Measurements from ENCODE around the gene GPR22.

Gene GPR22

GRCh38 chr7:107469929-107470328 is at the start of gene GPR22:
Gene GPR22 (plus strand): TSS chr7:107470057. CDS start chr7:107474061, 4,004 bp downstream.
- no peaks in the 10 kb centered on the region for H3K9me3 ChIP-seq (ENCODE audit: control insufficient read depth, insufficient read depth, low read length)
- H3K9ac ChIP-seq (ENCODE audit: low read depth, low read length): no peak within 1 kb of the TSS
- no peaks in the 10 kb centered on the region for H3K36me3 ChIP-seq (ENCODE audit: insufficient read depth, low read length)
- H3K4me1 ChIP-seq (ENCODE audit: insufficient read depth, low read length): no peaks in the 10 kb centered on the region; the same call in 1 of the 2 replicates

- H3K36me3 ChIP-seq (ENCODE audit: insufficient read depth, low read length): no peaks in the 10 kb centered on the region
- no peak overlapping the region for H3K9ac ChIP-seq (ENCODE audit: low read depth, low read length)
- H3K4me1 ChIP-seq (ENCODE audit: insufficient read depth, low read length): no peaks in the 10 kb centered on the region
- H3K9me3 ChIP-seq (ENCODE audit: control insufficient read depth, insufficient read depth, low read length): no peaks in the 10 kb centered on the region; the same call in 1 of the 2 replicates
Observed at GRCh38 chr7:107427462-107427861, 42.4 kb upstream of the GPR22 start.

- H3K4me1 ChIP-seq (ENCODE audit: insufficient read depth, low read length): no peaks in the 10 kb centered on the region
- H3K9ac ChIP-seq (ENCODE audit: low read depth, low read length): no peak overlapping the region
- H3K36me3 ChIP-seq (ENCODE audit: insufficient read depth, low read length): no peaks in the 10 kb centered on the region
- no peaks in the 10 kb centered on the region; the same call in 1 of the 2 replicates for H3K9me3 ChIP-seq (ENCODE audit: control insufficient read depth, insufficient read depth, low read length)
Observed at GRCh38 chr7:107428642-107429041, 41.2 kb upstream of the GPR22 start.

GRCh38 chr7:107430057-107430456 is 39.8 kb upstream of the GPR22 start:
- H3K4me1 ChIP-seq (ENCODE audit: insufficient read depth, low read length): no peaks in the 10 kb centered on the region
- H3K36me3 ChIP-seq (ENCODE audit: insufficient read depth, low read length): no peaks in the 10 kb centered on the region

GRCh38 chr7:107432261-107432660 is 37.6 kb upstream of the GPR22 start:
- H3K4me1 ChIP-seq (ENCODE audit: insufficient read depth, low read length): no peaks in the 10 kb centered on the region
- no peak overlapping the region for H3K9ac ChIP-seq (ENCODE audit: low read depth, low read length)
- no peaks in the 10 kb centered on the region; the same call in 1 of the 2 replicates for H3K9me3 ChIP-seq (ENCODE audit: control insufficient read depth, insufficient read depth, low read length)
- no peaks in the 10 kb centered on the region for H3K36me3 ChIP-seq (ENCODE audit: insufficient read depth, low read length)

More at GRCh38 chr7:107430057-107430456, 39.8 kb upstream of the GPR22 start:
- no peaks in the 10 kb centered on the region; the same call in 1 of the 2 replicates for H3K9me3 ChIP-seq (ENCODE audit: control insufficient read depth, insufficient read depth, low read length)
- no peak overlapping the region for H3K9ac ChIP-seq (ENCODE audit: low read depth, low read length)

- no peaks in the 10 kb centered on the region for H3K4me1 ChIP-seq (ENCODE audit: insufficient read depth, low read length)
Observed at GRCh38 chr7:107435749-107436148, 34.1 kb upstream of the GPR22 start.

GRCh38 chr7:107439025-107439424 is 30.8 kb upstream of the GPR22 start:
- no peaks in the 10 kb centered on the region for H3K9me3 ChIP-seq (ENCODE audit: control insufficient read depth, insufficient read depth, low read length)
- H3K4me1 ChIP-seq (ENCODE audit: insufficient read depth, low read length): no peaks in the 10 kb centered on the region
- H3K36me3 ChIP-seq (ENCODE audit: insufficient read depth, low read length): no peaks in the 10 kb centered on the region
- no peak overlapping the region for H3K9ac ChIP-seq (ENCODE audit: low read depth, low read length)

More at GRCh38 chr7:107435749-107436148, 34.1 kb upstream of the GPR22 start:
- H3K36me3 ChIP-seq (ENCODE audit: insufficient read depth, low read length): no peaks in the 10 kb centered on the region
- no peak overlapping the region for H3K9ac ChIP-seq (ENCODE audit: low read depth, low read length)
- H3K9me3 ChIP-seq (ENCODE audit: control insufficient read depth, insufficient read depth, low read length): no peaks in the 10 kb centered on the region; the same call in 1 of the 2 replicates

- Histone ChIP-seq H3K9ac (ENCODE audit: low read depth, low read length) (no peak overlapping the region), H3K4me1 (ENCODE audit: insufficient read depth, low read length) (no peaks in the 10 kb centered on the region), H3K9me3 (ENCODE audit: control insufficient read depth, insufficient read depth, low read length) (no peaks in the 10 kb centered on the region), H3K36me3 (ENCODE audit: insufficient read depth, low read length) (no peaks in the 10 kb centered on the region)
Observed at GRCh38 chr7:107441581-107442422, 28.1 kb upstream of the GPR22 start.

- no peak overlapping the region for H3K9ac ChIP-seq (ENCODE audit: low read depth, low read length)
- H3K9me3 ChIP-seq (ENCODE audit: control insufficient read depth, insufficient read depth, low read length): no peaks in the 10 kb centered on the region
- H3K36me3 ChIP-seq (ENCODE audit: insufficient read depth, low read length): no peaks in the 10 kb centered on the region
- H3K4me1 ChIP-seq (ENCODE audit: insufficient read depth, low read length): no peaks in the 10 kb centered on the region
Observed at GRCh38 chr7:107442678-107443077, 27.2 kb upstream of the GPR22 start.

- no peak overlapping the region for H3K9ac ChIP-seq (ENCODE audit: low read depth, low read length)
- no peaks in the 10 kb centered on the region for H3K4me1 ChIP-seq (ENCODE audit: insufficient read depth, low read length)
- H3K36me3 ChIP-seq (ENCODE audit: insufficient read depth, low read length): no peaks in the 10 kb centered on the region
- H3K9me3 ChIP-seq (ENCODE audit: control insufficient read depth, insufficient read depth, low read length): no peaks in the 10 kb centered on the region
Observed at GRCh38 chr7:107446531-107446930, 23.3 kb upstream of the GPR22 start.

- Histone ChIP-seq H3K4me1 (ENCODE audit: insufficient read depth, low read length) (no peaks in the 10 kb centered on the region), H3K9ac (ENCODE audit: low read depth, low read length) (no peak overlapping the region), H3K9me3 (ENCODE audit: control insufficient read depth, insufficient read depth, low read length) (no peaks in the 10 kb centered on the region), H3K36me3 (ENCODE audit: insufficient read depth, low read length) (no peaks in the 10 kb centered on the region)
Observed at GRCh38 chr7:107446988-107447387, 22.9 kb upstream of the GPR22 start.

GRCh38 chr7:107450970-107451369 is 18.9 kb upstream of the GPR22 start:
- no peaks in the 10 kb centered on the region for H3K9me3 ChIP-seq (ENCODE audit: control insufficient read depth, insufficient read depth, low read length)
- no peaks in the 10 kb centered on the region for H3K36me3 ChIP-seq (ENCODE audit: insufficient read depth, low read length)
- no peak overlapping the region for H3K9ac ChIP-seq (ENCODE audit: low read depth, low read length)
- no peaks in the 10 kb centered on the region for H3K4me1 ChIP-seq (ENCODE audit: insufficient read depth, low read length)

GRCh38 chr7:107453388-107453787 is 16.5 kb upstream of the GPR22 start:
- Histone ChIP-seq H3K4me1 (ENCODE audit: insufficient read depth, low read length) (no peaks in the 10 kb centered on the region), H3K9ac (ENCODE audit: low read depth, low read length) (no peak overlapping the region), H3K9me3 (ENCODE audit: control insufficient read depth, insufficient read depth, low read length) (no peaks in the 10 kb centered on the region), H3K36me3 (ENCODE audit: insufficient read depth, low read length) (no peaks in the 10 kb centered on the region)

GRCh38 chr7:107461938-107462533 is 7.8 kb upstream of the GPR22 start:
- no peaks in the 10 kb centered on the region for H3K9me3 ChIP-seq (ENCODE audit: control insufficient read depth, insufficient read depth, low read length)
- H3K9ac ChIP-seq (ENCODE audit: low read depth, low read length): no peak overlapping the region
- no peaks in the 10 kb centered on the region for H3K36me3 ChIP-seq (ENCODE audit: insufficient read depth, low read length)
- H3K4me1 ChIP-seq (ENCODE audit: insufficient read depth, low read length): peaks cover 15% of the 10 kb centered on the region
